Ramos (cell line): ENCODE data around the gene IL13.
"Not testable (repeated sequence)": the region's sequence is repeated elsewhere in the genome, so short reads cannot be mapped to it uniquely, and the experiment has no call there.

Source experiments
- in situ Hi-C: fragments of 300-500 bp; cut with MboI; formaldehyde crosslinking; loops from one replicate; pipeline ENCODE4 v1.14.3; 2022; ENCODE audit warnings: low sequenced_read_pairs; ENCODE audit not compliant: unreplicated experiment

Gene IL13

GRCh38 chr5:132657676-132658380, at the start of gene IL13:
Gene IL13, plus strand, starts transcription at chr5:132658173. Its CDS starts 14 bp downstream, at chr5:132658187.
- in situ Hi-C loops: loop anchor here (10.0 kb wide), 1 partner anchor 167 kb away; no protein-coding TSS in a partner anchor

GRCh38 chr5:132611965-132612364, 46.0 kb upstream of the IL13 start:
- in situ Hi-C loops: no loop called here

- in situ Hi-C loops: no loop called here
These were observed 45.1 kb upstream of the IL13 start for GRCh38 chr5:132612846-132613245.

- in situ Hi-C loops: no loop called here
These were observed 36.3 kb upstream of the IL13 start for GRCh38 chr5:132621699-132622098.

- in situ Hi-C loops: no loop called here
These were observed 35.4 kb upstream of the IL13 start for GRCh38 chr5:132622608-132623007.

- in situ Hi-C loops: no loop called here
These were observed 30.5 kb upstream of the IL13 start for GRCh38 chr5:132627470-132627869.

GRCh38 chr5:132628814-132629213, 29.2 kb upstream of the IL13 start:
- in situ Hi-C loops: no loop called here

GRCh38 chr5:132629230-132629944, 28.6 kb upstream of the IL13 start:
- in situ Hi-C loops: no loop called here

- in situ Hi-C loops: not testable (repeated sequence)
These were observed 24.4 kb upstream of the IL13 start for GRCh38 chr5:132633587-132633986.

GRCh38 chr5:132635873-132636272, 22.1 kb upstream of the IL13 start:
- in situ Hi-C loops: no loop called here

- in situ Hi-C loops: no loop called here
These were observed 20.7 kb upstream of the IL13 start for GRCh38 chr5:132637241-132637640.

- in situ Hi-C loops: no loop called here
These were observed 18.3 kb upstream of the IL13 start for GRCh38 chr5:132639706-132640130.

- in situ Hi-C loops: no loop called here
These were observed 17.4 kb upstream of the IL13 start for GRCh38 chr5:132640613-132641012.

GRCh38 chr5:132641241-132641723, 16.7 kb upstream of the IL13 start:
- in situ Hi-C loops: no loop called here

GRCh38 chr5:132641841-132642240, 16.1 kb upstream of the IL13 start:
- in situ Hi-C loops: no loop called here

- in situ Hi-C loops: no loop called here
These were observed 13.8 kb upstream of the IL13 start for GRCh38 chr5:132644177-132644576.

- in situ Hi-C loops: no loop called here
These were observed 11.2 kb upstream of the IL13 start for GRCh38 chr5:132646583-132647266.

- in situ Hi-C loops: no loop called here
These were observed 10.5 kb upstream of the IL13 start for GRCh38 chr5:132647473-132647872.

- in situ Hi-C loops: no loop called here
These were observed 9.6 kb upstream of the IL13 start for GRCh38 chr5:132648355-132648754.

- in situ Hi-C loops: loop anchor here (10.0 kb wide), 1 partner anchor 173 kb away; no protein-coding TSS in a partner anchor
These were observed 6.0 kb upstream of the IL13 start for GRCh38 chr5:132651838-132652469.
